Measurements from ENCODE around the gene BTBD19. TPM values are rescaled to one million over a fixed set of nuclear protein-coding genes. Genes with fewer than 3 reads are reported as not detected.
"Not testable (repeated sequence)": the region's sequence is repeated elsewhere in the genome, so short reads cannot be mapped to it uniquely, and the experiment has no call there.

Gene BTBD19
- 1 to 10 TPM; 1.2 to 7.3 (median 4.4) TPM for total RNA-seq

GRCh38 chr1:44808063-44808937, at the start of gene BTBD19:
Gene BTBD19, plus strand, starts transcription at chr1:44808523. Its CDS starts 298 bp downstream, at chr1:44808821.
- TF ChIP-seq CTCF (IDR thresholded peaks at IDR 0.05) (no peak), POLR2AphosphoS5 (IDR thresholded peaks at IDR 0.05) (no peak), POLR2A (IDR thresholded peaks at IDR 0.05) (peak in 1 of 2 donors; percentile 51), EP300 (IDR thresholded peaks at IDR 0.05) (no peak)
- H3K27ac ChIP-seq, result peak within 1 kb of the TSS; percentile 94
- no peaks in the 10 kb centered on the region for H3K27me3 ChIP-seq
- peak within 1 kb of the TSS; percentile 33 for H3K4me3 ChIP-seq
- H3K36me3 ChIP-seq, result peaks cover 32% of the 10 kb centered on the region
- 15% methylated on average over 12 of the region's 23 CpGs for WGBS
- peaks cover 83% of the 10 kb centered on the region for H3K4me1 ChIP-seq
- no peaks in the 10 kb centered on the region for H3K9me3 ChIP-seq
- DNase-seq (ENCODE audit: low spot score in 2 of 2), result peak; percentile 93 to 94

DNA sequence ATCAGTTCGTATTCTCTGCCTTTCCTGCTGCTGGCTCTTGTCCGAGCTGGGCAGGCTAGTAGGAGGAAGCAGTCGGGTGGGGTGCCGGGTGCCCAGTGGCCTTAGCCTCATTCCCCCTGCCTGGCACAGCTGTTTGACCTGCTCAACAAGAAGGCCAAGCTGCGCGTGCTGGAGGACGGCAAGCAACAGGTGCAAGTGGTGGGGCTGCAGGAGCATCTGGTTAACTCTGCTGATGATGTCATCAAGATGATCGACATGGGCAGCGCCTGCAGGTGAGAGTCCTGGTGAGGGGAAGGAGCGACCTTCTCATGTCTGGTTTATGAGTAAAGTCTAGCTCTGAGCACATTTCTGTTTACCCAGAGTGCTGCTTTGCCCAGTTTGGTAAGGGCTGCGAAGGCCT, 49.2 kb upstream of the BTBD19 start:
- H3K27me3 ChIP-seq, result no peaks in the 10 kb centered on the region
- 85% methylated on average over 11 of the region's 11 CpGs for WGBS
- no peak overlapping the region for H3K27ac ChIP-seq
- no peak for TF ChIP-seq CTCF (IDR thresholded peaks at IDR 0.05)
- no peak for TF ChIP-seq POLR2AphosphoS5 (IDR thresholded peaks at IDR 0.05)
- TF ChIP-seq EP300 (IDR thresholded peaks at IDR 0.05), result no peak
- no peak for TF ChIP-seq POLR2A (IDR thresholded peaks at IDR 0.05)
- no peak overlapping the region for H3K4me3 ChIP-seq
- H3K9me3 ChIP-seq, result no peaks in the 10 kb centered on the region
- no peaks in the 10 kb centered on the region for H3K36me3 ChIP-seq
- DNase-seq (ENCODE audit: low spot score in 2 of 2), result no peak
- H3K4me1 ChIP-seq, result no peaks in the 10 kb centered on the region

- TF ChIP-seq POLR2AphosphoS5 (IDR thresholded peaks at IDR 0.05) (no peak), POLR2A (IDR thresholded peaks at IDR 0.05) (no peak), EP300 (IDR thresholded peaks at IDR 0.05) (no peak), CTCF (IDR thresholded peaks at IDR 0.05) (no peak)
- Histone ChIP-seq H3K4me3 (no peak overlapping the region), H3K9me3 (no peaks in the 10 kb centered on the region), H3K27me3 (no peaks in the 10 kb centered on the region), H3K4me1 (no peaks in the 10 kb centered on the region), H3K36me3 (no peaks in the 10 kb centered on the region), H3K27ac (no peak overlapping the region)
- WGBS, result 85% methylated on average over 3 of the region's 3 CpGs
- DNase-seq (ENCODE audit: low spot score in 2 of 2), result no peak
Observed at GRCh38 chr1:44760876-44761275, 47.4 kb upstream of the BTBD19 start.

GRCh38 chr1:44766421-44766820, 41.9 kb upstream of the BTBD19 start:
- not testable (repeated sequence) for H3K4me1 ChIP-seq, H3K27me3 ChIP-seq
- 95% methylated on average over 6 of the region's 6 CpGs for WGBS

DNA sequence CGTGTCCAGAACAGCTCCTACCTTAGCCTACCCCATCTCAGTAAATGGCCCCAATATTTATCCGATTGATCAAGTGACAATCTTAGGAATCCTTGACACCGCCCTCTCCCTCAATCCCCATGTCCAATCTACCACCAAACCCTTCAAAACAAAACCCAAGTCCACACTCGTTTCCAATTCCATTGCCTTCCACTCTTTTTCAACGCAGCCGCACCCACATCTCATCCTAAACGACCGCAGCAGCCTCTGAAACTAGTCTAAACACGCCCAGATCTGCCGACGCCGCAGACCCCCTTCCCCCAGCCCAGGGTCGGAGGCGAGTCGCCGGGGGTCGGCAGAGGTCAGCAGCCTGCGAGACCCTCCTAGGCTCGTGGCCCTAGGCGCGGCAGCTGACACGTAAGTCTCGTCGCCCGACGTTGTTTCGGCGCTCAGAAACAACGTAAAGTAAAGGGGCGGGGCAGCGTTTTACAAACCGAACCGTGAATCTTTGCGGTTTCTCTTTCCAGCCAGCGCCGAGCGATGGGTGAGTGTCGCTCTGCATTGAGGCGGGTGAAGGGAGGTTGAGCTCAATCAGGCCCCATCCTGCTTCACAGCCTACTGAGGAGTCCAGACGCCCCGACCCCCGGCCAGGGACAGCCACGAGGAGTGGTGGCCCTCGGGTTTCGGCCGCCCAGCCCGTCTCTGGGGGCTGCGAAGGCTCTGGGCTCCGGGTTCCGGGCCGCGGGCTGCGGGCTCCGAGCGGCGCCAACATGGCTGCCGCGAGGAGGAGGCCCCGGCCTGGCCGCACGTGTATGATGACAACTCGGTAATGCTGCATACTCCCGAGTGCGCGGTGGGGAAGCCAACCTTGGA, 33.0 kb upstream of the BTBD19 start, which contains the start of gene RPS8:
Gene RPS8, plus strand, starts transcription at position 463 of the 852 bp plus-strand sequence. Its CDS starts 57 bp downstream, at position 520.
- DNase-seq (ENCODE audit: low spot score in 2 of 2), result peak; percentile 94 to 95
- Histone ChIP-seq H3K27me3 (no peaks in the 10 kb centered on the region), H3K4me1 (peaks cover 33% of the 10 kb centered on the region), H3K36me3 (peaks cover 30% of the 10 kb centered on the region), H3K4me3 (peak within 1 kb of the TSS; percentile 73), H3K27ac (peak within 1 kb of the TSS; percentile 98), H3K9me3 (no peaks in the 10 kb centered on the region)
- under 1% methylated on average over 60 of the region's 65 CpGs for WGBS
- TF ChIP-seq POLR2A (IDR thresholded peaks at IDR 0.05), result peak in 1 of 2 donors; percentile 95
- no peak for TF ChIP-seq CTCF (IDR thresholded peaks at IDR 0.05)
- TF ChIP-seq POLR2AphosphoS5 (IDR thresholded peaks at IDR 0.05), result peak; percentile 89 to 94 (median 91)

More at GRCh38 chr1:44766421-44766820, 41.9 kb upstream of the BTBD19 start:
- not testable (repeated sequence) for H3K36me3 ChIP-seq; H3K27ac ChIP-seq; DNase-seq (ENCODE audit: low spot score in 2 of 2); H3K9me3 ChIP-seq; H3K4me3 ChIP-seq
